ENCODE results near the gene CCDC78.

The CCDC78 gene

GRCh38 chr16:698911-699671, 27.2 kb downstream of the CCDC78 start:
- H3K9ac ChIP-seq = no peak overlapping the region
- H3K79me2 ChIP-seq (ENCODE audit: insufficient read depth, low read depth) = no peaks in the 10 kb centered on the region
- H3K27ac ChIP-seq = no peak overlapping the region
- no peaks in the 10 kb centered on the region for H4K20me1 ChIP-seq (ENCODE audit: insufficient read depth)
- H3K36me3 ChIP-seq (ENCODE audit: insufficient read depth) = no peaks in the 10 kb centered on the region
- H3K4me3 ChIP-seq (IDR thresholded peaks at IDR 0.05; ENCODE audit: insufficient read depth, low read depth, low read length) = no peak overlapping the region
- H3K4me1 ChIP-seq (ENCODE audit: low read depth, poor library complexity, severe bottlenecking) = peaks cover 5% of the 10 kb centered on the region
- H2AFZ ChIP-seq (ENCODE audit: low read depth) = no peak overlapping the region
- TF ChIP-seq CTCF (conservative IDR thresholded peaks at IDR 0.05; ENCODE audit: low read depth, low read length) = no peak
- no peak overlapping the region for H3K4me2 ChIP-seq
- peaks cover 82% of the 10 kb centered on the region for H3K27me3 ChIP-seq (ENCODE audit: insufficient read depth, low read depth)

- H3K4me3 ChIP-seq (IDR thresholded peaks at IDR 0.05; ENCODE audit: insufficient read depth, low read depth, low read length) = no peak overlapping the region
- TF ChIP-seq CTCF (conservative IDR thresholded peaks at IDR 0.05; ENCODE audit: low read depth, low read length) = no peak
- H2AFZ ChIP-seq (ENCODE audit: low read depth) = peak overlapping the region; percentile 82; the same call in 1 of the 2 replicates
- peak overlapping the region; percentile 95 for H3K4me2 ChIP-seq
- H3K9ac ChIP-seq = peak overlapping the region; percentile 37; the same call in 1 of the 2 replicates
- no peaks in the 10 kb centered on the region for H4K20me1 ChIP-seq (ENCODE audit: insufficient read depth)
- H3K4me1 ChIP-seq (ENCODE audit: low read depth, poor library complexity, severe bottlenecking) = peaks cover 5% of the 10 kb centered on the region
- H3K27ac ChIP-seq = peak overlapping the region; percentile 28; the same call in 1 of the 2 replicates
- H3K27me3 ChIP-seq (ENCODE audit: insufficient read depth, low read depth) = peaks cover 76% of the 10 kb centered on the region
- H3K79me2 ChIP-seq (ENCODE audit: insufficient read depth, low read depth) = no peaks in the 10 kb centered on the region
- no peaks in the 10 kb centered on the region for H3K36me3 ChIP-seq (ENCODE audit: insufficient read depth)
Measured at GRCh38 chr16:695355-696089, 30.7 kb downstream of the CCDC78 start.

- Histone ChIP-seq H3K4me1 (ENCODE audit: low read depth, poor library complexity, severe bottlenecking) (peaks cover 5% of the 10 kb centered on the region), H3K27me3 (ENCODE audit: insufficient read depth, low read depth) (peaks cover 70% of the 10 kb centered on the region), H3K36me3 (ENCODE audit: insufficient read depth) (no peaks in the 10 kb centered on the region), H3K27ac (no peak overlapping the region), H2AFZ (ENCODE audit: low read depth) (peak overlapping the region; percentile 44; the same call in 1 of the 2 replicates), H3K4me3 (IDR thresholded peaks at IDR 0.05; ENCODE audit: insufficient read depth, low read depth, low read length) (no peak overlapping the region), H3K79me2 (ENCODE audit: insufficient read depth, low read depth) (no peaks in the 10 kb centered on the region), H3K4me2 (peak overlapping the region; percentile 67; the same call in 1 of the 2 replicates), H4K20me1 (ENCODE audit: insufficient read depth) (no peaks in the 10 kb centered on the region), H3K9ac (no peak overlapping the region)
- TF ChIP-seq CTCF (conservative IDR thresholded peaks at IDR 0.05; ENCODE audit: low read depth, low read length) = no peak
Measured at GRCh38 chr16:694863-695354, 31.3 kb downstream of the CCDC78 start.

GRCh38 chr16:694187-694862, 31.9 kb downstream of the CCDC78 start:
- Histone ChIP-seq H3K27me3 (ENCODE audit: insufficient read depth, low read depth) (peaks cover 64% of the 10 kb centered on the region), H3K4me2 (peak overlapping the region; percentile 67; the same call in 1 of the 2 replicates), H4K20me1 (ENCODE audit: insufficient read depth) (no peaks in the 10 kb centered on the region), H3K9ac (no peak overlapping the region), H3K36me3 (ENCODE audit: insufficient read depth) (no peaks in the 10 kb centered on the region), H3K27ac (no peak overlapping the region), H2AFZ (ENCODE audit: low read depth) (no peak overlapping the region; the same call in 1 of the 2 replicates), H3K4me3 (IDR thresholded peaks at IDR 0.05; ENCODE audit: insufficient read depth, low read depth, low read length) (no peak overlapping the region), H3K4me1 (ENCODE audit: low read depth, poor library complexity, severe bottlenecking) (peaks cover 8% of the 10 kb centered on the region), H3K79me2 (ENCODE audit: insufficient read depth, low read depth) (no peaks in the 10 kb centered on the region)
- TF ChIP-seq CTCF (conservative IDR thresholded peaks at IDR 0.05; ENCODE audit: low read depth, low read length) = no peak
